ENCODE data around the gene AHNAK2.

The AHNAK2 gene

DNA sequence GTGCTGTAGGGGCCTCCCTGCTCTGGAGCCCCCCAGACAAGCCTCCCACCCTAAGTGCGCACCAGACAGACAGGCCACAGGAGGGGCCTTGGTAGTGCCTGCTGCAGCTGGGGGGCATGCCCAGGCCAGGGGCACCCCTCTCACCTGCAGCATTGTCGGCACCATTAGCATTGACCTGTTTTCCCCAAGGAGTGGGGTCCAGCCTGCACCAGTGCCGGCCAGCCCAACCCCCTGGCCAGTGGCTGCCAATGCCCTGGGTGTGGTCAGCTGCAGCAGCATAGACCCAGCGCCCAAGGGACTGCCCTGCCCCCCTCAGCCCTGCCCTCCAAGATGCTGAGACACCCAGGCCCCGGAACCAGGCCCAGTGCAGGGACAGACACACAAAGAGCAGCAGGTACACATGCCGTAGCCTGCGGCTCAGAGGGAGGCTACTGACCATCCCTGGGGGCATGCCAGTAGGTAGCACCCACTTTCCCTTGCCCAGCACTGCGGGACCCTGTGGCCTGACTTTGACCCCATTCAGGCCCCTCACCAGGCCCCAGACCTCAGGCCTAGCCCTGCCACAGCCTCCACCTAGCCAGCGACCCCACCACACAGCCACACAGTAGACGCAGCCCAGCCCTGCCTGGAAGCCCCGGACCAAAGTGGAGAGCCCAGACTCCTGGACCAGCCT, 1.0 kb downstream of the AHNAK2 start:
- no peaks in the 10 kb centered on the region for H3K9me3 ChIP-seq (ENCODE audit: control insufficient read depth, insufficient read depth, low read length)
- TF ChIP-seq, protein P1, sequence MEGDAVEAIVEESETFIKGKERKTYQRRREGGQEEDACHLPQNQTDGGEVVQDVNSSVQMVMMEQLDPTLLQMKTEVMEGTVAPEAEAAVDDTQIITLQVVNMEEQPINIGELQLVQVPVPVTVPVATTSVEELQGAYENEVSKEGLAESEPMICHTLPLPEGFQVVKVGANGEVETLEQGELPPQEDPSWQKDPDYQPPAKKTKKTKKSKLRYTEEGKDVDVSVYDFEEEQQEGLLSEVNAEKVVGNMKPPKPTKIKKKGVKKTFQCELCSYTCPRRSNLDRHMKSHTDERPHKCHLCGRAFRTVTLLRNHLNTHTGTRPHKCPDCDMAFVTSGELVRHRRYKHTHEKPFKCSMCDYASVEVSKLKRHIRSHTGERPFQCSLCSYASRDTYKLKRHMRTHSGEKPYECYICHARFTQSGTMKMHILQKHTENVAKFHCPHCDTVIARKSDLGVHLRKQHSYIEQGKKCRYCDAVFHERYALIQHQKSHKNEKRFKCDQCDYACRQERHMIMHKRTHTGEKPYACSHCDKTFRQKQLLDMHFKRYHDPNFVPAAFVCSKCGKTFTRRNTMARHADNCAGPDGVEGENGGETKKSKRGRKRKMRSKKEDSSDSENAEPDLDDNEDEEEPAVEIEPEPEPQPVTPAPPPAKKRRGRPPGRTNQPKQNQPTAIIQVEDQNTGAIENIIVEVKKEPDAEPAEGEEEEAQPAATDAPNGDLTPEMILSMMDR (IDR thresholded peaks at IDR 0.05; ENCODE audit: low read depth, low read length, poor library complexity, severe bottlenecking), result no peak
- peaks cover 39% of the 10 kb centered on the region for H3K27me3 ChIP-seq (ENCODE audit: control insufficient read depth, low read length)
- no peak overlapping the region for H3K4me3 ChIP-seq (ENCODE audit: low read length)
- no peaks in the 10 kb centered on the region for H3F3A ChIP-seq (ENCODE audit: control insufficient read depth, insufficient read depth)
- peak overlapping the region; percentile 54 for H3K4me2 ChIP-seq (ENCODE audit: low read length)
- H3K9me2 ChIP-seq (replicated peaks; ENCODE audit: control insufficient read depth, low read length), result no peaks in the 10 kb centered on the region
- no peak overlapping the region for H3K27ac ChIP-seq (ENCODE audit: low read depth, low read length)
- no peaks in the 10 kb centered on the region for H4K20me1 ChIP-seq (ENCODE audit: control insufficient read depth, insufficient read depth, low read depth, low read length)
- H3K36me3 ChIP-seq (ENCODE audit: control insufficient read depth, low read length), result no peaks in the 10 kb centered on the region
- H3K4me1 ChIP-seq (ENCODE audit: control insufficient read depth, low read length), result peaks cover 9% of the 10 kb centered on the region
- H3K79me2 ChIP-seq (ENCODE audit: control insufficient read depth, low read length), result no peaks in the 10 kb centered on the region

DNA sequence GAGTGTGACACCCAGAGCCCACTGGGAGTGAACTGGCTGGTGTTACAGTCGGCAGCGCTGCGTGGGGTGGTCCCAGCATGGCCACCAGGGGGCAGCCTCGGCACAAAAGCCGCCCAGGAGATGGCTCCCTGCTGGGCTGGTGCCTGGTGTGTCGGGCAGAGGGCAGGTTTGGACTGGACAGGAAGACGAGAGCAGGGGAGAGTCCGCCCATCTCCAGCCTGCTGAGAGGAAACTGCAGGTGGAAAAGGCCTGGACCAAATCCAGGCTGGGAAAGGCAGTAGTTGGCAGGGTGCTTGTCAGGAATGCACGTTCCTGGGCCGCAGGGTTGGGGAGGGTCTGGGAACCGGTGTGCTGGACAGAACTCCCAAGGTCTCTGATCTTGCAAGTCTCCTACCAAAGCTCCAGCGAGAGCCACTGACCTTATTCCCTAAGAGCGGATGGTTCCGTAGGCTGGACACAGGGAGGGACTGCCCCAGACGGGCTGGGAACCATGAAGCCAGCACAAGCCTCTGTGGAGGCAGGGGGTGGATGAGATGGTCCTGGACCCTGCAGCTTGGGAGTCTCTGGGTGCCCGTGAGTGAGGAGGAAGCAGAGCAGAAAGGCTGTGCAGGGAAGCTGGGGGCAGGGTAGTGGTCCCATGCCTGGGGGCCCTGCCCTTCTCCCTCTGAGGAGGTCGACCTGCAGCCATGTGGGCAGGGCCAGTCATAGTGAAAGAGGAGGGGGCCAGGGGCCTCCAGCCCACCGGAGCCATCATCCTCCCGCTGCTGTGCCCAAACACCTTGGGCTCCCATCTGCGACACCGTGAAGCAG, 1.8 kb downstream of the AHNAK2 start:
- H3K4me2 ChIP-seq (ENCODE audit: low read length), result peak overlapping the region; percentile 43
- H4K20me1 ChIP-seq (ENCODE audit: control insufficient read depth, insufficient read depth, low read depth, low read length), result no peaks in the 10 kb centered on the region
- no peak overlapping the region for H3K4me3 ChIP-seq (ENCODE audit: low read length)
- H3K27me3 ChIP-seq (ENCODE audit: control insufficient read depth, low read length), result peaks cover 37% of the 10 kb centered on the region
- no peaks in the 10 kb centered on the region for H3K79me2 ChIP-seq (ENCODE audit: control insufficient read depth, low read length)
- H3K9me2 ChIP-seq (replicated peaks; ENCODE audit: control insufficient read depth, low read length), result no peaks in the 10 kb centered on the region
- TF ChIP-seq EZH2phosphoT487 (IDR thresholded peaks at IDR 0.05; ENCODE audit: borderline replicate concordance, low read length), result no peak
- TF ChIP-seq, protein P1 (IDR thresholded peaks at IDR 0.05; ENCODE audit: low read depth, low read length, poor library complexity, severe bottlenecking), result peak; percentile 80
- no peaks in the 10 kb centered on the region for H3K36me3 ChIP-seq (ENCODE audit: control insufficient read depth, low read length)
- H3K9me3 ChIP-seq (ENCODE audit: control insufficient read depth, insufficient read depth, low read length), result no peaks in the 10 kb centered on the region
- H3F3A ChIP-seq (ENCODE audit: control insufficient read depth, insufficient read depth), result no peaks in the 10 kb centered on the region
- H3K27ac ChIP-seq (ENCODE audit: low read depth, low read length), result no peak overlapping the region
- peaks cover 9% of the 10 kb centered on the region for H3K4me1 ChIP-seq (ENCODE audit: control insufficient read depth, low read length)

DNA sequence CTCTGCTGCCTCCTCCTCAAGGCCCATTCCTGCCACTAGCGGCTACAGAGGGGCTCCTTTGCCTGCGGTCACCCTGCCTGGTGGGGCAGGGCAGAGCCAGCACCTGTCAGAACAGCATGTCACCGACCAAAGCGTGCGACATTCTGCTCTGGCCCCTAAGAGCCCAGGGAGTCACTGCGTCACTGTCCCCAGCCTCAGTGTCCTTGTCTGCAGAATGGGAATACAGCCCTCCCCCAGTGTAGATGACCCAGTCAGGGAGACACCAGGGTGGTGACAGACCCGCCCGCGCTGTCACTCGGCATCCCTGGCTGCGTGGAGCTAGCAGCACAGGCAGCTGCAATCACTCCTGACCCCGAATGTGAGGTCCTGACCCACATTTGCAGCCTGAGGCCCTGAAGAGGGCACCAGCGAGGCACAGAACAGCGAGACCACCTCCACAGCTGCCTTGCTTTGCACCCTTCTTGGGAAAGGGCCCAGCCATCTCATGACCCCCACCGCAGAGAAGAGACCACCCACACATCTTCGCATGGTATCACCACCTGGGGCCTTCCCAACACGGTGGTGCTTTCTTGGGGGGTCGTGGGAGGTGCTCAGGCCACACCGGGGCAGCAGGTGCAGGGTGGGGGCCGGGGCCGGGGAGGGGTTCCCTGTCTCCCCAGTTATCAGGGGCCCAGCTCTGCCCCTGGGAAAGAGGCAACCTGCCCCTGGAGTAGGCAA, 2.5 kb downstream of the AHNAK2 start:
- TF ChIP-seq, protein P1 (IDR thresholded peaks at IDR 0.05; ENCODE audit: low read depth, low read length, poor library complexity, severe bottlenecking), result no peak
- TF ChIP-seq EZH2phosphoT487 (IDR thresholded peaks at IDR 0.05; ENCODE audit: borderline replicate concordance, low read length), result no peak
- Histone ChIP-seq H3K4me2 (ENCODE audit: low read length) (peak overlapping the region; percentile 43), H3F3A (ENCODE audit: control insufficient read depth, insufficient read depth) (no peaks in the 10 kb centered on the region), H3K27ac (ENCODE audit: low read depth, low read length) (no peak overlapping the region), H3K36me3 (ENCODE audit: control insufficient read depth, low read length) (no peaks in the 10 kb centered on the region), H3K27me3 (ENCODE audit: control insufficient read depth, low read length) (peaks cover 37% of the 10 kb centered on the region), H3K4me1 (ENCODE audit: control insufficient read depth, low read length) (peaks cover 9% of the 10 kb centered on the region), H3K9me2 (replicated peaks; ENCODE audit: control insufficient read depth, low read length) (no peaks in the 10 kb centered on the region), H3K9me3 (ENCODE audit: control insufficient read depth, insufficient read depth, low read length) (no peaks in the 10 kb centered on the region), H3K79me2 (ENCODE audit: control insufficient read depth, low read length) (no peaks in the 10 kb centered on the region), H4K20me1 (ENCODE audit: control insufficient read depth, insufficient read depth, low read depth, low read length) (no peaks in the 10 kb centered on the region), H3K4me3 (ENCODE audit: low read length) (no peak overlapping the region)

Data from DOHH2 (cell line).